Chondrocyte (in vitro differentiated cells): Measurements from ENCODE around the gene GALNT17. TPM values are rescaled to one million over a fixed set of nuclear protein-coding genes. Genes with fewer than 3 reads are reported as not detected.
"Not testable (repeated sequence)": the region's sequence is repeated elsewhere in the genome, so short reads cannot be mapped to it uniquely, and the experiment has no call there.

Experiments
- DNase-seq: peaks from one replicate; pipeline ENCODE4 v3.0.0; 2021; ENCODE audit warnings: mixed read lengths, low spot score
- H3K27ac Mint-ChIP-seq: one replicate; pipeline ENCODE4 v1.8.0; 2021; ENCODE audit warnings: mild to moderate bottlenecking, moderate library complexity, mixed read lengths; ENCODE audit not compliant: unreplicated experiment
- H3K27me3 Mint-ChIP-seq: 2 replicates; pipeline ENCODE4 v1.8.0; 2021; ENCODE audit warnings: low read depth, mixed read lengths
- H3K36me3 Mint-ChIP-seq: 2 replicates; pipeline ENCODE4 v1.8.0; 2021; ENCODE audit warnings: low read depth, mixed read lengths
- H3K4me1 Mint-ChIP-seq: 2 replicates; pipeline ENCODE4 v1.8.0; 2021; ENCODE audit warnings: low read depth, mild to moderate bottlenecking, mixed read lengths
- H3K4me3 Mint-ChIP-seq: one replicate; pipeline ENCODE4 v1.8.0; 2021; ENCODE audit warnings: mild to moderate bottlenecking, moderate library complexity, mixed read lengths; ENCODE audit not compliant: unreplicated experiment
- H3K9me3 Mint-ChIP-seq: 2 replicates; pipeline ENCODE4 v1.8.0; 2021; ENCODE audit warnings: low read depth, mixed read lengths
- total RNA-seq: library from RNA; stranded (reverse); gene quantifications from 3 replicates; pipeline ENCODE4 v1.2.1, GENCODE V29; 2021
- TF ChIP-seq, protein P1 (sequence below): fragments of 200-600 bp; sonication (generic); IDR thresholded peaks from 2 replicates; pipeline ENCODE4 v1.5.0; 2021; ENCODE audit warnings: antibody characterized with exemption, mild to moderate bottlenecking, moderate library complexity

Gene GALNT17
- total RNA-seq, 1 donor from 2014 or later: 24.4 TPM

DNA sequence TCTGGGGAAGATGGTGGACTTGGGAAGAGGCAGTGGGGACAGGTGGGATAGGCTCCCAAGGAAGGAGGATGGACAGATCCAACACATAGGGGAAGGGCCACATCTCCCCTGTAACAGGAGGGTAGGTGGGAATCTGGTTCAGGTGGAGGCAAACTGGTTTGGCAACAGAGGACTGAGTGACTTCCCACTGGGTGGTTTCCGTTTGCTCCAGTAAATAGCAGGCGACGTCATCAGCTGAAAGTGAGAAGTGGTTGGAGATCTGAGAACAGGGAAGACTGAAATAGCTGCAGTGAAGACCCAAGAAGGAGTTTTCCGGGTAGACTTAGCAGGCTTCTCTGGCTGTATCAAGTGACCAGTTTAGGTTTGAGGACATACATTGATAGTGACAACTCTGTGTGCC, 504.4 kb downstream of the GALNT17 start:
- Mint-ChIP-seq H3K4me3 (no peak overlapping the region), H3K4me1 (peaks cover 55% of the 10 kb centered on the region), H3K36me3 (no peaks in the 10 kb centered on the region), H3K27me3 (no peaks in the 10 kb centered on the region), H3K27ac (peak overlapping the region; percentile 32), H3K9me3 (peaks cover 2% of the 10 kb centered on the region)
- DNase-seq: no peak
- TF ChIP-seq, protein P1, sequence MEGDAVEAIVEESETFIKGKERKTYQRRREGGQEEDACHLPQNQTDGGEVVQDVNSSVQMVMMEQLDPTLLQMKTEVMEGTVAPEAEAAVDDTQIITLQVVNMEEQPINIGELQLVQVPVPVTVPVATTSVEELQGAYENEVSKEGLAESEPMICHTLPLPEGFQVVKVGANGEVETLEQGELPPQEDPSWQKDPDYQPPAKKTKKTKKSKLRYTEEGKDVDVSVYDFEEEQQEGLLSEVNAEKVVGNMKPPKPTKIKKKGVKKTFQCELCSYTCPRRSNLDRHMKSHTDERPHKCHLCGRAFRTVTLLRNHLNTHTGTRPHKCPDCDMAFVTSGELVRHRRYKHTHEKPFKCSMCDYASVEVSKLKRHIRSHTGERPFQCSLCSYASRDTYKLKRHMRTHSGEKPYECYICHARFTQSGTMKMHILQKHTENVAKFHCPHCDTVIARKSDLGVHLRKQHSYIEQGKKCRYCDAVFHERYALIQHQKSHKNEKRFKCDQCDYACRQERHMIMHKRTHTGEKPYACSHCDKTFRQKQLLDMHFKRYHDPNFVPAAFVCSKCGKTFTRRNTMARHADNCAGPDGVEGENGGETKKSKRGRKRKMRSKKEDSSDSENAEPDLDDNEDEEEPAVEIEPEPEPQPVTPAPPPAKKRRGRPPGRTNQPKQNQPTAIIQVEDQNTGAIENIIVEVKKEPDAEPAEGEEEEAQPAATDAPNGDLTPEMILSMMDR: no peak

GRCh38 chr7:71637578-71637977, 505.6 kb downstream of the GALNT17 start:
- Mint-ChIP-seq H3K36me3 (no peaks in the 10 kb centered on the region), H3K27ac (peak overlapping the region; percentile 78)

DNA sequence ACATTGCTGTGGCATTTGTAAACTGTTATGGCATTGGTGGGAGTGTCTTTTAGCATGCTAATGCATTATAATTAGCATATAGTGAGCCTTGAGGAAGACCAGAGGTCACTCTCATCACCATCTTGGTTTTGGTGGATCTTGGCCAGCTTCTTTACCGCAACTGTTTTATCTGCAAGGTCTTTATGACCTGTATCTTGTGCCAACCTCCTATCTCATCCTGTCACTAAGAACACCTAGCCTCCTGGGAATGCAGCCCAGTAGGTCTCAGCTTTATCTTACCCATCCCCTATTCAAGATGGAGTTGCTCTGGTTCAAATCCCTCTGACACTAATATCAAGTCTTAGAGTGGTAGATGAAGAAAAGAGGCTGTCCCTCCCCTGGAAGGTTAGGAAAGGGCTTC, 506.2 kb downstream of the GALNT17 start:
- H3K36me3 Mint-ChIP-seq: no peaks in the 10 kb centered on the region
- no peak overlapping the region for H3K27ac Mint-ChIP-seq
- TF ChIP-seq, protein P1: no peak
- no peak overlapping the region for H3K4me3 Mint-ChIP-seq
- peaks cover 41% of the 10 kb centered on the region for H3K4me1 Mint-ChIP-seq
- H3K9me3 Mint-ChIP-seq: peaks cover 2% of the 10 kb centered on the region
- no peaks in the 10 kb centered on the region for H3K27me3 Mint-ChIP-seq
- DNase-seq: no peak

More at GRCh38 chr7:71637578-71637977, 505.6 kb downstream of the GALNT17 start:
- no peaks in the 10 kb centered on the region for H3K27me3 Mint-ChIP-seq
- TF ChIP-seq, protein P1: no peak
- DNase-seq: no peak
- no peak overlapping the region for H3K4me3 Mint-ChIP-seq
- peaks cover 2% of the 10 kb centered on the region for H3K9me3 Mint-ChIP-seq
- peaks cover 47% of the 10 kb centered on the region for H3K4me1 Mint-ChIP-seq

- H3K36me3 Mint-ChIP-seq: no peaks in the 10 kb centered on the region
- no peak for DNase-seq
- H3K27ac Mint-ChIP-seq: no peak overlapping the region
- peaks cover 27% of the 10 kb centered on the region for H3K4me1 Mint-ChIP-seq
- H3K9me3 Mint-ChIP-seq: peaks cover 2% of the 10 kb centered on the region
- TF ChIP-seq, protein P1: no peak
- no peaks in the 10 kb centered on the region for H3K27me3 Mint-ChIP-seq
- no peak overlapping the region for H3K4me3 Mint-ChIP-seq
These were observed 507.6 kb downstream of the GALNT17 start for GRCh38 chr7:71639382-71640085.

DNA sequence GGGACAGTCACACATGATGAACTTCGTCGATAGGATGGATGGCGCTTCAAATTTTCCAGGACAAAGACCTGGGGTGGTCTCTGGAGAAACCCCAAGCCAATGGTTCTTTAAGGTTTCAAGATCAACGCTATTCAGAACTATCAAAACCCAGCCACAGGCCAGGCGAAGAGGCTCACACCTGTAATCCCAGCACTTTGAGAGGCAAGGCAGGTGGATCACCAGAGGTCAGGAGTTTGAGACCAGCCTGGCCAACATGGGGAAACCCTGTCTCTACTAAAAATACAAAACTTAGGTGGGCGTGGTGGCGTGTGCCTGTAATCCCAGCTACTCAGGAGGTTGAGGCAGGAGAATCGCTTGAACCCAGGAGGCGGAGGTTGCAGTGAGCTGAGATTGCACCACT, 511.1 kb downstream of the GALNT17 start:
- not testable (repeated sequence) for H3K27ac Mint-ChIP-seq, H3K27me3 Mint-ChIP-seq, DNase-seq, H3K9me3 Mint-ChIP-seq, H3K4me1 Mint-ChIP-seq, H3K4me3 Mint-ChIP-seq, H3K36me3 Mint-ChIP-seq

GRCh38 chr7:71645836-71646235, 513.9 kb downstream of the GALNT17 start:
- H3K36me3 Mint-ChIP-seq: peaks cover 7% of the 10 kb centered on the region
- no peak for DNase-seq
- H3K27ac Mint-ChIP-seq: no peak overlapping the region

More at GRCh38 chr7:71645836-71646235, 513.9 kb downstream of the GALNT17 start:
- no peak overlapping the region for H3K4me3 Mint-ChIP-seq
- H3K4me1 Mint-ChIP-seq: peaks cover 3% of the 10 kb centered on the region
- TF ChIP-seq, protein P1: no peak
- peaks cover 7% of the 10 kb centered on the region for H3K9me3 Mint-ChIP-seq
- H3K27me3 Mint-ChIP-seq: no peaks in the 10 kb centered on the region
